ENCODE data around the gene DBH.

DBH gene

GRCh38 chr9:133635533-133636531 lies at the start of gene DBH:
TSS of gene DBH (plus strand) at chr9:133636363. CDS start at chr9:133636372, 9 bp downstream.
- Mint-ChIP-seq H3K9me3 (no peaks in the 10 kb centered on the region), H3K27me3 (no peaks in the 10 kb centered on the region), H3K4me3 (no peak within 1 kb of the TSS), H3K4me1 (no peaks in the 10 kb centered on the region), H3K27ac (no peak within 1 kb of the TSS)
- ATAC-seq (no peak), DNase-seq (no peak)

GRCh38 chr9:133587051-133587450 lies 49.1 kb upstream of the DBH start:
- Mint-ChIP-seq H3K27ac (no peak overlapping the region), H3K4me3 (no peak overlapping the region), H3K9me3 (peaks cover 5 to 8% of the 10 kb centered on the region in 2 donors), H3K4me1 (peaks cover 23% of the 10 kb centered on the region), H3K27me3 (peaks cover 55% of the 10 kb centered on the region)
- DNase-seq (no peak), ATAC-seq (no peak)

- Mint-ChIP-seq H3K4me1 (peaks cover 23% of the 10 kb centered on the region), H3K9me3 (peaks cover 5 to 8% of the 10 kb centered on the region in 2 donors), H3K27me3 (peaks cover 53% of the 10 kb centered on the region), H3K4me3 (no peak overlapping the region), H3K27ac (no peak overlapping the region)
- no peak for DNase-seq
- no peak for ATAC-seq
Measured at GRCh38 chr9:133587466-133587865, 48.7 kb upstream of the DBH start.

- Mint-ChIP-seq H3K4me3 (no peak overlapping the region), H3K4me1 (peaks cover 16% of the 10 kb centered on the region), H3K9me3 (peaks cover 5 to 8% of the 10 kb centered on the region in 2 donors), H3K27me3 (peaks cover 31% of the 10 kb centered on the region), H3K27ac (no peak overlapping the region)
- ATAC-seq (peak; percentile 48), DNase-seq (peak; percentile 27 to 32)
Measured at GRCh38 chr9:133589454-133590227, 46.5 kb upstream of the DBH start.

GRCh38 chr9:133590231-133590855 lies 45.8 kb upstream of the DBH start:
- Mint-ChIP-seq H3K27me3 (peaks cover 24% of the 10 kb centered on the region), H3K27ac (no peak overlapping the region), H3K4me3 (no peak overlapping the region), H3K9me3 (peaks cover 5 to 8% of the 10 kb centered on the region in 2 donors), H3K4me1 (peaks cover 9% of the 10 kb centered on the region)
- no peak for ATAC-seq
- DNase-seq, result no peak

- Mint-ChIP-seq H3K9me3 (peaks cover 5 to 16% of the 10 kb centered on the region in 2 donors), H3K27me3 (peaks cover 15% of the 10 kb centered on the region), H3K4me1 (no peaks in the 10 kb centered on the region), H3K27ac (no peak overlapping the region), H3K4me3 (no peak overlapping the region)
- no peak for DNase-seq
- ATAC-seq, result peak; percentile 9
Measured at GRCh38 chr9:133591116-133591910, 44.9 kb upstream of the DBH start.

GRCh38 chr9:133591985-133592384 lies 44.2 kb upstream of the DBH start:
- Mint-ChIP-seq H3K4me1 (no peaks in the 10 kb centered on the region), H3K4me3 (no peak overlapping the region), H3K27me3 (peaks cover 8% of the 10 kb centered on the region), H3K27ac (no peak overlapping the region), H3K9me3 (peaks cover 9 to 23% of the 10 kb centered on the region in 2 donors)
- no peak for DNase-seq
- ATAC-seq, result no peak

GRCh38 chr9:133592731-133593409 lies 43.3 kb upstream of the DBH start:
- H3K27ac Mint-ChIP-seq, result no peak overlapping the region
- no peak overlapping the region for H3K4me3 Mint-ChIP-seq
- peaks cover 18 to 31% of the 10 kb centered on the region in 2 donors for H3K9me3 Mint-ChIP-seq
- ATAC-seq (no peak), DNase-seq (no peak)
- peaks cover 6% of the 10 kb centered on the region for H3K27me3 Mint-ChIP-seq
- H3K4me1 Mint-ChIP-seq, result no peaks in the 10 kb centered on the region

- Mint-ChIP-seq H3K4me1 (no peaks in the 10 kb centered on the region), H3K9me3 (peaks cover 16 to 28% of the 10 kb centered on the region in 2 donors), H3K27ac (peak overlapping the region in 1 of 2 donors; percentile 72), H3K27me3 (peaks cover 6% of the 10 kb centered on the region), H3K4me3 (no peak overlapping the region)
- ATAC-seq (no peak), DNase-seq (no peak)
Measured at GRCh38 chr9:133593587-133594253, 42.4 kb upstream of the DBH start.

- Mint-ChIP-seq H3K4me3 (no peak overlapping the region), H3K27me3 (peaks cover 6% of the 10 kb centered on the region), H3K4me1 (no peaks in the 10 kb centered on the region), H3K27ac (no peak overlapping the region), H3K9me3 (peaks cover 16 to 27% of the 10 kb centered on the region in 2 donors)
- DNase-seq (no peak), ATAC-seq (no peak)
Measured at GRCh38 chr9:133594310-133594709, 41.9 kb upstream of the DBH start.

- peaks cover 16 to 27% of the 10 kb centered on the region in 2 donors for H3K9me3 Mint-ChIP-seq
- no peaks in the 10 kb centered on the region for H3K4me1 Mint-ChIP-seq
- peaks cover 6% of the 10 kb centered on the region for H3K27me3 Mint-ChIP-seq
- H3K4me3 Mint-ChIP-seq, result no peak overlapping the region
- no peak overlapping the region for H3K27ac Mint-ChIP-seq
- no peak for DNase-seq
- no peak for ATAC-seq
Measured at GRCh38 chr9:133595910-133596309, 40.3 kb upstream of the DBH start.

GRCh38 chr9:133597316-133597957 lies 38.7 kb upstream of the DBH start:
- no peaks in the 10 kb centered on the region for H3K27me3 Mint-ChIP-seq
- H3K9me3 Mint-ChIP-seq, result peaks cover 16 to 27% of the 10 kb centered on the region in 2 donors
- no peak for ATAC-seq
- H3K27ac Mint-ChIP-seq, result no peak overlapping the region
- DNase-seq, result no peak
- no peaks in the 10 kb centered on the region for H3K4me1 Mint-ChIP-seq
- no peak overlapping the region for H3K4me3 Mint-ChIP-seq

GRCh38 chr9:133598978-133599377 lies 37.2 kb upstream of the DBH start:
- ATAC-seq (no peak), DNase-seq (no peak)
- Mint-ChIP-seq H3K4me3 (no peak overlapping the region), H3K9me3 (peaks cover 16 to 27% of the 10 kb centered on the region in 2 donors), H3K27ac (no peak overlapping the region), H3K4me1 (peaks cover 4% of the 10 kb centered on the region), H3K27me3 (no peaks in the 10 kb centered on the region)
